Caco-2 (cell line): Measurements from ENCODE around the gene PDGFD. TPM values are rescaled to one million over a fixed set of nuclear protein-coding genes. Genes with fewer than 3 reads are reported as not detected.

Experiments used
- BruUV-seq: library from RNA; stranded (reverse); fragments of 400-500 nt; replicated peaks from 2 replicates; lab custom pipeline; 2021; lab: Mats Ljungman, UMichigan
- CTCF ChIA-PET: fragments of 300-600 bp; sonication (Branson Sonifier 250); formaldehyde crosslinking; loops from one replicate; lab custom pipeline; 2022; ENCODE audit warnings: antibody characterized with exemption; lab: Charles Lee
- POLR2A ChIA-PET: fragments of 300-600 bp; sonication (Branson Sonifier 250); formaldehyde crosslinking; loops from one replicate; lab custom pipeline; 2022; ENCODE audit warnings: antibody characterized with exemption; lab: Charles Lee
- DNase-seq, 2 experiments: peaks; one replicate each; pipeline versions ENCODE4 v3.0.0 to v3.0.0-alpha.2; 2020 to 2022
- H3K27me3 ChIP-seq: replicated peaks from 2 replicates; pipeline ENCODE4 v1.6.0; 2011; ENCODE audit warnings: low read length; ENCODE audit not compliant: control insufficient read depth, insufficient read depth
- H3K36me3 ChIP-seq: 2 replicates; pipeline ENCODE4 v1.5.1; 2011; ENCODE audit warnings: low read length; ENCODE audit not compliant: control insufficient read depth, insufficient read depth
- H3K4me1 ChIP-seq: fragments of 250-450 bp; sonication (Bioruptor Pico); 2 replicates; pipeline ENCODE4 v1.5.1; 2020; ENCODE audit warnings: mild to moderate bottlenecking
- H3K4me3 ChIP-seq: 2 replicates; pipeline ENCODE4 v1.5.1; 2011; ENCODE audit warnings: low read depth, mild to moderate bottlenecking, control low read depth, low read length
- H3K9me3 ChIP-seq: fragments of 250-450 bp; sonication (Bioruptor Pico); 2 replicates; pipeline ENCODE4 v1.5.1; 2020; ENCODE audit warnings: mild to moderate bottlenecking, moderate library complexity
- H3K27ac Mint-ChIP-seq: one replicate; pipeline ENCODE4 v1.8.0; 2022; ENCODE audit warnings: mixed read lengths; ENCODE audit not compliant: unreplicated experiment
- H3K27me3 Mint-ChIP-seq: one replicate; pipeline ENCODE4 v1.8.0; 2022; ENCODE audit warnings: mixed read lengths; ENCODE audit not compliant: insufficient read depth, unreplicated experiment
- H3K36me3 Mint-ChIP-seq: one replicate; pipeline ENCODE4 v1.8.0; 2022; ENCODE audit warnings: mild to moderate bottlenecking, mixed read lengths; ENCODE audit not compliant: insufficient read depth, unreplicated experiment
- H3K4me1 Mint-ChIP-seq: one replicate; pipeline ENCODE4 v1.8.0; 2022; ENCODE audit warnings: low read depth, mixed read lengths; ENCODE audit not compliant: unreplicated experiment
- H3K4me3 Mint-ChIP-seq: one replicate; pipeline ENCODE4 v1.8.0; 2022; ENCODE audit warnings: mild to moderate bottlenecking, moderate library complexity, mixed read lengths; ENCODE audit not compliant: unreplicated experiment
- H3K9me3 Mint-ChIP-seq: one replicate; pipeline ENCODE4 v1.8.0; 2022; ENCODE audit warnings: mixed read lengths; ENCODE audit not compliant: unreplicated experiment
- intact Hi-C: fragments of 100-400 bp; cut with micrococcal nuclease; formaldehyde crosslinking; loops from one replicate; pipeline ENCODE4 v1.10.0; 2022; ENCODE audit not compliant: unreplicated experiment
- total RNA-seq: library from RNA; stranded (reverse); gene quantifications from 2 replicates; pipeline ENCODE4 v1.2.3, GENCODE V29; 2022
- TF ChIP-seq, protein P1 (sequence below), 2 experiments: fragments of 200-600 bp in 1 of 2; IDR thresholded peaks; 1 replicate in 1 of 2; 2 replicates in 1 of 2; pipeline versions ENCODE4 v1.5.1 to v1.8.0; 2011 to 2022; ENCODE audit warnings: antibody characterized with exemption in 1 of 2, control low read depth in 1 of 2, inconsistent platforms in 1 of 2, low read depth in 1 of 2, low read length in 1 of 2, mild to moderate bottlenecking in 1 of 2, moderate library complexity in 1 of 2; ENCODE audit not compliant: insufficient read depth in 1 of 2, severe bottlenecking in 1 of 2, unreplicated experiment in 1 of 2

The PDGFD gene
- total RNA-seq, 1 experiment from 2014 or later, result not detected

DNA sequence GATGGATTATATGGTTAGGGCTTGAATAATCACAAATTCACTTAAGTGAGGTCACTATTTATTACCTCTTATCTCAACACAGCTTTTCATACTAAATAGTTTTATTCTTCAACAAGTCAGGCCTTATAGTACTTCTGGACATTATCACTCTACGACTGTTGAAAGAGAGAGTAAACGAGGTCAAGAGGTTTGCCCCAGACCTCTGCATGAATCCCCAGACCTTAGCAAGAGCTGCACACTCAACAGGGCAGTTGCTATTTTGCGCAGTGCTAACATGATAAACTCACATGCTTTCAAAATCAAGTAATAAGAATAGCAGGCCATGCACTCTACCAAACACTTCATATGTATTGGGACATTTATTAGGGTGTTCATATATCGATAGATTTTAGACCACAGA is 67.0 kb downstream of the PDGFD start:
- H3K27me3 ChIP-seq, result no peaks in the 10 kb centered on the region
- no TSS peak for BruUV-seq
- POLR2A ChIA-PET, result no interaction called here

DNA sequence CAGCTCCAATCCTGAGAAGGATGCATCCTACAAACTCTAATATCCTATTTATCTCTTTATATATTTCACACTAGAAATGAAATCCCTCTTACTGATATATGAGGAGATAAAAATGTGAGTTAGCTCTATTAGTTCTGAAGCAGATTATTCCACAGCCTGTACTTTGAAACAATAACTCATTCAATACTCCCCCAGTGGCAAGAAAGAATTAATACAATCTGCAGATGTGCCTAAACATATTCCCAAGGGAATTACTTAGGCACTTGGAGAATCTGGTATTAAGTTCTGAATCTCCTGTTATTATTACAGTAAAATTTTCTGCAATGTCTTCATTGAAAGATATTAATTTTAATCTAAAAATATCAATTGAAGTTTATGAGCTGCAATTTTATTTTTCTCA is 68.2 kb downstream of the PDGFD start:
- intact Hi-C loops, result no loop called here
- no TSS peak for BruUV-seq

More for the DNA sequence above, 67.0 kb downstream of the PDGFD start:
- no peak for DNase-seq
- no peak overlapping the region for H3K4me3 ChIP-seq
- peaks cover 7% of the 10 kb centered on the region for H3K27me3 Mint-ChIP-seq
- TF ChIP-seq, protein P1, sequence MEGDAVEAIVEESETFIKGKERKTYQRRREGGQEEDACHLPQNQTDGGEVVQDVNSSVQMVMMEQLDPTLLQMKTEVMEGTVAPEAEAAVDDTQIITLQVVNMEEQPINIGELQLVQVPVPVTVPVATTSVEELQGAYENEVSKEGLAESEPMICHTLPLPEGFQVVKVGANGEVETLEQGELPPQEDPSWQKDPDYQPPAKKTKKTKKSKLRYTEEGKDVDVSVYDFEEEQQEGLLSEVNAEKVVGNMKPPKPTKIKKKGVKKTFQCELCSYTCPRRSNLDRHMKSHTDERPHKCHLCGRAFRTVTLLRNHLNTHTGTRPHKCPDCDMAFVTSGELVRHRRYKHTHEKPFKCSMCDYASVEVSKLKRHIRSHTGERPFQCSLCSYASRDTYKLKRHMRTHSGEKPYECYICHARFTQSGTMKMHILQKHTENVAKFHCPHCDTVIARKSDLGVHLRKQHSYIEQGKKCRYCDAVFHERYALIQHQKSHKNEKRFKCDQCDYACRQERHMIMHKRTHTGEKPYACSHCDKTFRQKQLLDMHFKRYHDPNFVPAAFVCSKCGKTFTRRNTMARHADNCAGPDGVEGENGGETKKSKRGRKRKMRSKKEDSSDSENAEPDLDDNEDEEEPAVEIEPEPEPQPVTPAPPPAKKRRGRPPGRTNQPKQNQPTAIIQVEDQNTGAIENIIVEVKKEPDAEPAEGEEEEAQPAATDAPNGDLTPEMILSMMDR (IDR thresholded peaks at IDR 0.05; ENCODE audit: insufficient read depth in 1 of 2, low read depth in 1 of 2, low read length in 1 of 2, severe bottlenecking in 1 of 2, unreplicated experiment in 1 of 2), result no peak
- no peaks in the 10 kb centered on the region for H3K9me3 ChIP-seq
- peaks cover 13% of the 10 kb centered on the region for H3K4me1 Mint-ChIP-seq
- no peak overlapping the region for H3K4me3 Mint-ChIP-seq
- H3K36me3 Mint-ChIP-seq, result no peaks in the 10 kb centered on the region
- no peaks in the 10 kb centered on the region for H3K9me3 Mint-ChIP-seq
- CTCF ChIA-PET, result no interaction called here
- no peaks in the 10 kb centered on the region for H3K4me1 ChIP-seq
- intact Hi-C loops, result no loop called here
- no peaks in the 10 kb centered on the region for H3K36me3 ChIP-seq
- no peak overlapping the region for H3K27ac Mint-ChIP-seq

DNA sequence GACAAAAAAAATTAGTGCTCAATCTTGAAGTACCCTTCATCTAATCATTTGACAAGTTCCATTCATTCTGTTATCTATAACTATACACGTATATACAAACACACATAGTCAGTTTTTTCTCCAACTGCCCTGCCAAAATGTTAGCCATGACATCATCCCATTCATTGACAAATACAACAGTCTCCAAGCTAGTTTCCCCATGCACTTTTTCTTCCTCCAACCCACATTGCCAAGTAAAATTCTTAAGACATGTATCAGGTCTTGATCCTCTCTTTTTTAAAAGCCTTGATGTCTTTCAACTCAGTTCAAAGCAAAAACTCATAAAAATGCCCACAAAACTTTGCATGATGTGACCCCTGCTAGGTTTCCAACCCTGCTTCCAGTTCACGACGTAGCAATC is 69.4 kb downstream of the PDGFD start:
- Mint-ChIP-seq H3K4me1 (peaks cover 13% of the 10 kb centered on the region), H3K9me3 (no peaks in the 10 kb centered on the region), H3K27ac (no peak overlapping the region), H3K4me3 (no peak overlapping the region), H3K36me3 (no peaks in the 10 kb centered on the region), H3K27me3 (peaks cover 7% of the 10 kb centered on the region)
- POLR2A ChIA-PET, result no interaction called here
- no TSS peak for BruUV-seq
- intact Hi-C loops, result no loop called here
- CTCF ChIA-PET, result no interaction called here
- H3K4me1 ChIP-seq, result no peaks in the 10 kb centered on the region
- no peak for DNase-seq
- no peaks in the 10 kb centered on the region for H3K9me3 ChIP-seq
- no peak overlapping the region for H3K4me3 ChIP-seq
- no peaks in the 10 kb centered on the region for H3K36me3 ChIP-seq
- TF ChIP-seq, protein P1 (IDR thresholded peaks at IDR 0.05; ENCODE audit: insufficient read depth in 1 of 2, low read depth in 1 of 2, low read length in 1 of 2, severe bottlenecking in 1 of 2, unreplicated experiment in 1 of 2), result no peak
- H3K27me3 ChIP-seq, result no peaks in the 10 kb centered on the region

More for the DNA sequence above, 68.2 kb downstream of the PDGFD start:
- Histone ChIP-seq H3K27me3 (no peaks in the 10 kb centered on the region), H3K4me3 (no peak overlapping the region), H3K9me3 (no peaks in the 10 kb centered on the region), H3K4me1 (no peaks in the 10 kb centered on the region), H3K36me3 (no peaks in the 10 kb centered on the region)
- Mint-ChIP-seq H3K9me3 (no peaks in the 10 kb centered on the region), H3K27ac (no peak overlapping the region), H3K4me1 (peaks cover 13% of the 10 kb centered on the region), H3K27me3 (peaks cover 7% of the 10 kb centered on the region), H3K4me3 (no peak overlapping the region), H3K36me3 (no peaks in the 10 kb centered on the region)
- TF ChIP-seq, protein P1 (IDR thresholded peaks at IDR 0.05; ENCODE audit: insufficient read depth in 1 of 2, low read depth in 1 of 2, low read length in 1 of 2, severe bottlenecking in 1 of 2, unreplicated experiment in 1 of 2), result no peak
- CTCF ChIA-PET, result no interaction called here
- POLR2A ChIA-PET, result no interaction called here
- no peak for DNase-seq
